Erythroblast (primary cell): ENCODE data around the gene CT47C1.

ENCODE experiments used
- GATA1 ChIP-seq: IDR thresholded peaks from 2 replicates; pipeline ENCODE4 v1.6.1; 2011; ENCODE audit warnings: low read depth, mild to moderate bottlenecking, control low read depth, low read length, moderate library complexity
- POLR2A ChIP-seq: IDR thresholded peaks from 2 replicates; pipeline ENCODE4 v1.6.1; 2011; ENCODE audit warnings: mild to moderate bottlenecking, low read length

DNA sequence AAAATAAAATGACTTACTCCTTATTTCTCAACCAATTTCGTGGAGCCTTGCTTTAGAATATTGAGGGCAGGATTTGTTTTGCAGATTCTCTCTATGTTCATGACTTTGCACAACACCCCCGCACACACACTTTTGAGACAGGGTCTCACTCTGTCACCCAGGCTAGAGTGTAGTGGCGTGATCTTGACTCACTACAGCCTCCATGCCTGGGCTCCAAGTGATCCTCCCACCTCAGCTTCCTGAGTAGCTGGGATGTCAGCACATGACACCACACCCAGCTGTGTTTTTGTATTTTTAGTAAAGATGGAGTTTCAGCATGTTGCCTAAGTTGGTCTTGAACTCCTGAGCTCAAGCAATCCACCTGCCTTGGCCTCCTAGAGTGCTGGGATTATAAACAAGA, 12.0 kb downstream of the CT47C1 start:
- TF ChIP-seq POLR2A: no peak
- no peak for TF ChIP-seq GATA1
